Cardiac septum (tissue), 1 donor: ENCODE measurements around the gene CDNF. TPM values are rescaled to one million over a fixed set of nuclear protein-coding genes. Genes with fewer than 3 reads are reported as not detected.
"Not testable (repeated sequence)": the region's sequence is repeated elsewhere in the genome, so short reads cannot be mapped to it uniquely, and the experiment has no call there.

Experiments used
- DNase-seq: peaks from one replicate; pipeline ENCODE4 v3.0.0-alpha.2; 2020; ENCODE audit warnings: low spot score
- intact Hi-C: fragments of 100-400 bp; cut with DNase I; formaldehyde crosslinking; loops from one replicate; pipeline ENCODE4 v1.14.0; 2022
- long read RNA-seq: library from polyadenylated mRNA; unstranded; transcript quantifications from one replicate; pipeline ENCODE4 v2.0.0, GENCODE V29; 2021
- total RNA-seq: library from RNA; stranded (reverse); fragmentation: NEBNext Ultra II Directional; extraction: Animal tissue kit (Norgen Biotek cat#: 25700); gene quantifications from one replicate; pipeline ENCODE4 v1.2.1, GENCODE V29; 2021
- donor health status: DM: no; HTN: no; CAD: no.

Gene CDNF
- total RNA-seq = 2.3 TPM
- long read RNA-seq, partial matches to known transcripts = 0 of 2 reads
- long read RNA-seq, other reads (novel, unspliced or antisense) = 0 of 2 reads

GRCh38 chr10:14837757-14838581, at the start of gene CDNF, which contains the start of the genes HSPA14 and MSANTD7:
Gene CDNF (minus strand): TSS chr10:14838037. CDS start chr10:14837946, 91 bp downstream.
Gene HSPA14 (plus strand): TSS chr10:14838306. CDS start chr10:14838403, 97 bp downstream.
Gene MSANTD7 (plus strand): TSS chr10:14838306. CDS start chr10:14842285, 3,979 bp downstream.
- intact Hi-C loops = loop anchor here (2.0 to 5.0 kb wide), 3 partner anchors 41 to 236 kb away; partner anchors contain the start of genes DCLRE1C and SUV39H2
- DNase-seq = peak; percentile 100

GRCh38 chr10:14884082-14884481, 46.2 kb upstream of the CDNF start:
- no peak for DNase-seq
- intact Hi-C loops = no loop called here

GRCh38 chr10:14880229-14880628, 42.4 kb upstream of the CDNF start:
- intact Hi-C loops = no loop called here
- no peak for DNase-seq

GRCh38 chr10:14879928-14880193, 42.0 kb upstream of the CDNF start:
- intact Hi-C loops = loop anchor here (2.0 to 5.0 kb wide), 3 partner anchors 41 to 278 kb away; partner anchors contain the start of genes CDNF, HSPA14, MEIG1 and MSANTD7

GRCh38 chr10:14879124-14879927, 41.5 kb upstream of the CDNF start:
- no peak for DNase-seq
- intact Hi-C loops = loop anchor here (2.0 to 5.0 kb wide), 3 partner anchors 41 to 277 kb away; partner anchors contain the start of genes CDNF, HSPA14, MEIG1 and MSANTD7

More at GRCh38 chr10:14879928-14880193, 42.0 kb upstream of the CDNF start:
- DNase-seq = no peak

- intact Hi-C loops = loop anchor here (2.0 to 5.0 kb wide), 3 partner anchors 40 to 276 kb away; partner anchors contain the start of genes CDNF, HSPA14, MEIG1 and MSANTD7
- DNase-seq = peak; percentile 97
Observed at GRCh38 chr10:14878266-14879123, 40.7 kb upstream of the CDNF start, which contains the start of gene SUV39H2. Gene SUV39H2 (plus strand): TSS chr10:14878866. CDS start chr10:14878889, 23 bp downstream.

- intact Hi-C loops = loop anchor here (5.0 kb wide), 2 partner anchors 81 to 274 kb away; partner anchors contain the start of gene MEIG1
- DNase-seq = no peak
Observed at GRCh38 chr10:14876764-14877163, 38.9 kb upstream of the CDNF start.

GRCh38 chr10:14875941-14876340, 38.1 kb upstream of the CDNF start:
- DNase-seq = no peak
- intact Hi-C loops = loop anchor here (5.0 kb wide), 2 partner anchors 81 to 274 kb away; partner anchors contain the start of gene MEIG1

- intact Hi-C loops = no loop called here
- no peak for DNase-seq
Observed at GRCh38 chr10:14873090-14873760, 35.4 kb upstream of the CDNF start.

- intact Hi-C loops, DNase-seq: not testable (repeated sequence)
Observed at GRCh38 chr10:14864871-14865270, 27.0 kb upstream of the CDNF start.

- DNase-seq, intact Hi-C loops: not testable (repeated sequence)
Observed at GRCh38 chr10:14864466-14864865, 26.6 kb upstream of the CDNF start.

- no peak for DNase-seq
- intact Hi-C loops = no loop called here
Observed at GRCh38 chr10:14860791-14861190, 23.0 kb upstream of the CDNF start.

GRCh38 chr10:14859775-14860174, 21.9 kb upstream of the CDNF start:
- intact Hi-C loops = no loop called here
- no peak for DNase-seq

- intact Hi-C loops = no loop called here
- DNase-seq = no peak
Observed at GRCh38 chr10:14859043-14859442, 21.2 kb upstream of the CDNF start.

GRCh38 chr10:14858338-14858960, 20.6 kb upstream of the CDNF start:
- DNase-seq = no peak
- intact Hi-C loops = no loop called here

- no peak for DNase-seq
Observed at GRCh38 chr10:14855453-14855852, 17.6 kb upstream of the CDNF start.

GRCh38 chr10:14852236-14852635, 14.4 kb upstream of the CDNF start:
- DNase-seq = no peak
- intact Hi-C loops = no loop called here

More at GRCh38 chr10:14855453-14855852, 17.6 kb upstream of the CDNF start:
- intact Hi-C loops = no loop called here

- intact Hi-C loops = no loop called here
- no peak for DNase-seq
Observed at GRCh38 chr10:14844948-14845347, 7.1 kb upstream of the CDNF start.
